IMR-90 (cell line): Measurements from ENCODE around the gene DHX57. TPM values are rescaled to one million over a fixed set of nuclear protein-coding genes. Genes with fewer than 3 reads are reported as not detected.

Source experiments
- ATAC-seq: fragments of 200-7000 bp; cut with Tn5 transposase; 2 replicates; pipeline ENCODE4 v1.9.1; 2020; ENCODE audit warnings: low read depth, mild to moderate bottlenecking, moderate library complexity
- BruUV-seq: library from RNA; stranded (reverse); fragments of 400-500 nt; replicated peaks from 2 replicates; lab custom pipeline; 2021; lab: Mats Ljungman, UMichigan
- CTCF ChIA-PET: fragments of 300-600 bp; formaldehyde crosslinking; extraction: SDS; loops from one replicate; lab custom pipeline; 2021; ENCODE audit warnings: antibody characterized with exemption; lab: Yijun Ruan, JAX
- POLR2A ChIA-PET: fragments of 300-600 bp; sonication (Branson Sonifier 250); formaldehyde crosslinking; loops from one replicate; lab custom pipeline; 2022; ENCODE audit warnings: antibody characterized with exemption; ENCODE audit not compliant: unreplicated experiment; lab: Charles Lee
- DNase-seq: peaks from one replicate; pipeline ENCODE4 v3.0.0; 2013
- H2AFZ ChIP-seq: replicated peaks from 2 replicates; pipeline ENCODE3; 2013; ENCODE audit warnings: low read length, mild to moderate bottlenecking; ENCODE audit not compliant: poor library complexity
- H2AK5ac ChIP-seq: 2 replicates; pipeline ENCODE4 v1.6.1; 2013; ENCODE audit warnings: low read depth, low read length, inconsistent platforms
- H2AK9ac ChIP-seq: replicated peaks from 2 replicates; pipeline ENCODE3; 2013; ENCODE audit warnings: mild to moderate bottlenecking, low read depth, low read length, moderate library complexity; ENCODE audit not compliant: poor library complexity
- H2BK120ac ChIP-seq: 2 replicates; pipeline ENCODE4 v1.6.1; 2013; ENCODE audit warnings: low read depth, low read length, inconsistent platforms
- H2BK15ac ChIP-seq: 3 replicates; pipeline ENCODE4 v1.6.1; 2013; ENCODE audit warnings: low read depth, low read length, inconsistent platforms
- H2BK20ac ChIP-seq: 2 replicates; pipeline ENCODE4 v1.6.1; 2013; ENCODE audit warnings: low read depth, mild to moderate bottlenecking, inconsistent platforms, low read length, moderate library complexity
- H2BK5ac ChIP-seq: 2 replicates; pipeline ENCODE4 v1.6.1; 2013; ENCODE audit warnings: mild to moderate bottlenecking, low read depth, low read length, inconsistent platforms; ENCODE audit not compliant: poor library complexity, severe bottlenecking
- H3K14ac ChIP-seq: replicated peaks from 2 replicates; pipeline ENCODE4 v1.6.1; 2013; ENCODE audit warnings: low read depth, low read length, inconsistent platforms
- H3K18ac ChIP-seq: 2 replicates; pipeline ENCODE4 v1.6.1; 2013; ENCODE audit warnings: low read depth, low read length, control low read depth
- H3K23ac ChIP-seq: 2 replicates; pipeline ENCODE4 v1.6.1; 2013; ENCODE audit warnings: low read depth, low read length, inconsistent platforms
- H3K27ac ChIP-seq: 2 replicates; pipeline ENCODE4 v1.5.1; 2013; ENCODE audit warnings: mild to moderate bottlenecking, control low read depth, low read length; ENCODE audit not compliant: insufficient read depth
- H3K27me3 ChIP-seq: 2 replicates; pipeline ENCODE4 v1.6.1; 2013; ENCODE audit warnings: low read length; ENCODE audit not compliant: control insufficient read depth, insufficient read depth
- H3K36me3 ChIP-seq: 2 replicates; pipeline ENCODE4 v1.6.1; 2013; ENCODE audit warnings: low read length, mixed read lengths; ENCODE audit not compliant: control insufficient read depth, insufficient read depth
- H3K4ac ChIP-seq: 2 replicates; pipeline ENCODE4 v1.6.1; 2013; ENCODE audit warnings: low read depth, low read length, inconsistent platforms
- H3K4me1 ChIP-seq: 2 replicates; pipeline ENCODE4 v1.6.1; 2013; ENCODE audit warnings: low read length, mixed read lengths; ENCODE audit not compliant: control insufficient read depth, insufficient read depth
- H3K4me2 ChIP-seq: 2 replicates; pipeline ENCODE4 v1.6.1; 2013; ENCODE audit warnings: low read depth, mild to moderate bottlenecking, control low read depth, low read length, moderate library complexity
- H3K4me3 ChIP-seq: 2 replicates; pipeline ENCODE4 v1.5.1; 2013; ENCODE audit warnings: low read depth, mild to moderate bottlenecking, control low read depth, low read length, moderate library complexity; ENCODE audit not compliant: insufficient read depth
- H3K56ac ChIP-seq: 2 replicates; pipeline ENCODE4 v1.6.1; 2013; ENCODE audit warnings: low read length, inconsistent platforms; ENCODE audit not compliant: insufficient read depth; ENCODE audit errors: extremely low read depth
- H3K79me1 ChIP-seq, 2 experiments: 2 replicates each; pipeline ENCODE4 v1.6.1; 2013; ENCODE audit warnings: low read length in 2 of 2, inconsistent platforms in 1 of 2, low read depth in 1 of 2
- H3K9ac ChIP-seq: 2 replicates; pipeline ENCODE4 v1.6.1; 2013; ENCODE audit warnings: low read depth, low read length, control low read depth
- H3K9me1 ChIP-seq: 2 replicates; pipeline ENCODE4 v1.6.1; 2013; ENCODE audit warnings: low read length, inconsistent platforms; ENCODE audit not compliant: insufficient read depth
- H3K9me3 ChIP-seq: 2 replicates; pipeline ENCODE4 v1.6.1; 2013; ENCODE audit warnings: low read length; ENCODE audit not compliant: control insufficient read depth, insufficient read depth
- H4K20me1 ChIP-seq: 2 replicates; pipeline ENCODE4 v1.6.1; 2013; ENCODE audit warnings: low read length, inconsistent platforms; ENCODE audit not compliant: insufficient read depth
- H4K5ac ChIP-seq: 2 replicates; pipeline ENCODE4 v1.6.1; 2013; ENCODE audit warnings: mild to moderate bottlenecking, low read depth, low read length, control low read depth
- H4K8ac ChIP-seq, 2 experiments: 2 replicates each; pipeline ENCODE4 v1.6.1; 2013; ENCODE audit warnings: low read depth in 2 of 2, low read length in 2 of 2, control low read depth in 1 of 2, inconsistent platforms in 1 of 2
- H4K91ac ChIP-seq: 2 replicates; pipeline ENCODE4 v1.6.1; 2013; ENCODE audit warnings: low read depth, low read length, inconsistent platforms; ENCODE audit not compliant: insufficient read depth
- BHLHE40 ChIP-seq: fragments of 150-350 bp; IDR thresholded peaks from 2 replicates; pipeline ENCODE4 v1.6.1; 2016; ENCODE audit warnings: mild to moderate bottlenecking, low read depth, low read length
- CEBPB ChIP-seq: IDR thresholded peaks from 2 replicates; pipeline ENCODE4 v1.6.1; 2012; ENCODE audit warnings: low read depth, low read length, improper control_type of control experiment
- CHD1 ChIP-seq: IDR thresholded peaks from 2 replicates; pipeline ENCODE4 v1.6.1; 2012; ENCODE audit warnings: low read depth, low read length, improper control_type of control experiment
- FOS ChIP-seq: fragments of 150-350 bp; IDR thresholded peaks from 2 replicates; pipeline ENCODE4 v1.6.1; 2016; ENCODE audit warnings: low read depth, low read length
- MAFK ChIP-seq: IDR thresholded peaks from 2 replicates; pipeline ENCODE4 v1.6.1; 2012; ENCODE audit warnings: low read depth, low read length, improper control_type of control experiment
- MAZ ChIP-seq: IDR thresholded peaks from 2 replicates; pipeline ENCODE4 v1.6.1; 2012; ENCODE audit warnings: low read depth, mild to moderate bottlenecking, low read length, improper control_type of control experiment, moderate library complexity, borderline replicate concordance
- MXI1 ChIP-seq: IDR thresholded peaks from 2 replicates; pipeline ENCODE4 v1.6.1; 2012; ENCODE audit warnings: low read depth, mild to moderate bottlenecking, low read length, moderate library complexity, borderline replicate concordance
- NFE2L2 ChIP-seq: fragments of 150-350 bp; IDR thresholded peaks from 2 replicates; pipeline ENCODE4 v1.6.1; 2016; ENCODE audit warnings: low read depth, mild to moderate bottlenecking, low read length
- POLR2A ChIP-seq: IDR thresholded peaks from 2 replicates; pipeline ENCODE4 v1.6.1; 2012; ENCODE audit warnings: mild to moderate bottlenecking, low read depth, low read length
- RAD21 ChIP-seq: IDR thresholded peaks from 2 replicates; pipeline ENCODE4 v1.6.1; 2012; ENCODE audit warnings: low read length, improper control_type of control experiment
- RCOR1 ChIP-seq: IDR thresholded peaks from 2 replicates; pipeline ENCODE4 v1.6.1; 2012; ENCODE audit warnings: mild to moderate bottlenecking, low read length, improper control_type of control experiment; ENCODE audit not compliant: insufficient replicate concordance
- RFX5 ChIP-seq: IDR thresholded peaks from 2 replicates; pipeline ENCODE4 v1.8.0; 2012; ENCODE audit warnings: low read depth, mild to moderate bottlenecking, low read length, moderate library complexity
- SMC3 ChIP-seq: fragments of 150-350 bp; IDR thresholded peaks from 2 replicates; pipeline ENCODE4 v1.6.1; 2016; ENCODE audit warnings: low read depth, mild to moderate bottlenecking, antibody characterized with exemption, low read length, moderate library complexity
- USF2 ChIP-seq: fragments of 150-350 bp; IDR thresholded peaks from 2 replicates; pipeline ENCODE4 v1.6.1; 2017; ENCODE audit warnings: mild to moderate bottlenecking, antibody characterized with exemption, low read length, low read depth
- WGBS, 2 experiments: methylation state at CpG; one replicate each; pipeline versions ENCODE4 v1.1.5 to v1.1.7; 2013; ENCODE audit warnings: missing lambda C conversion rate in 2 of 2; ENCODE audit not compliant: insufficient read length in 1 of 2; ENCODE audit errors: extremely low coverage in 2 of 2; 5-methylcytosine and 5-hydroxymethylcytosine counted together
- dilution Hi-C: fragments of 300-500 bp; cut with HindIII; formaldehyde crosslinking; loops from one replicate; pipeline ENCODE4 v1.14.3; 2018; ENCODE audit warnings: low sequenced_read_pairs; ENCODE audit not compliant: unreplicated experiment
- in situ Hi-C: fragments of 300-500 bp; cut with MboI; formaldehyde crosslinking; loops from 3 replicates; pipeline ENCODE4 v1.14.3; 2019; ENCODE audit warnings: low sequenced_read_pairs, inconsistent platforms, mixed read lengths
- intact Hi-C: fragments of 100-400 bp; cut with micrococcal nuclease; formaldehyde crosslinking; loops from 2 replicates; pipeline ENCODE4 v1.10.0; 2022
- polyA plus RNA-seq, 3 experiments: library from polyadenylated mRNA; depleted of rRNA; stranded (reverse); fragments of >200 nt; gene quantifications; 2 replicates each; pipeline ENCODE4 v1.2.3, GENCODE V29; 2012; ENCODE audit warnings: low replicate concordance in 1 of 3
- total RNA-seq: library from RNA; depleted of rRNA; stranded (reverse); fragments of >200 nt; gene quantifications from 2 replicates; pipeline ENCODE4 v1.2.3, GENCODE V29; 2012
- TF ChIP-seq, protein P1 (sequence below): fragments of 150-350 bp; IDR thresholded peaks from 2 replicates; pipeline ENCODE4 v1.6.1; 2016; ENCODE audit warnings: low read depth, mild to moderate bottlenecking, low read length, moderate library complexity, borderline replicate concordance
- TF ChIP-seq, protein P2 (sequence below): conservative IDR thresholded peaks from 2 replicates; pipeline ENCODE4 v1.5.1; 2012; ENCODE audit warnings: mild to moderate bottlenecking, low read depth, low read length, improper control_type of control experiment

DHX57 gene
- total and polyA plus RNA-seq, 2 of the 4 experiments (the other 2 are of a cell fraction): 9.5 to 24.4 TPM

DNA sequence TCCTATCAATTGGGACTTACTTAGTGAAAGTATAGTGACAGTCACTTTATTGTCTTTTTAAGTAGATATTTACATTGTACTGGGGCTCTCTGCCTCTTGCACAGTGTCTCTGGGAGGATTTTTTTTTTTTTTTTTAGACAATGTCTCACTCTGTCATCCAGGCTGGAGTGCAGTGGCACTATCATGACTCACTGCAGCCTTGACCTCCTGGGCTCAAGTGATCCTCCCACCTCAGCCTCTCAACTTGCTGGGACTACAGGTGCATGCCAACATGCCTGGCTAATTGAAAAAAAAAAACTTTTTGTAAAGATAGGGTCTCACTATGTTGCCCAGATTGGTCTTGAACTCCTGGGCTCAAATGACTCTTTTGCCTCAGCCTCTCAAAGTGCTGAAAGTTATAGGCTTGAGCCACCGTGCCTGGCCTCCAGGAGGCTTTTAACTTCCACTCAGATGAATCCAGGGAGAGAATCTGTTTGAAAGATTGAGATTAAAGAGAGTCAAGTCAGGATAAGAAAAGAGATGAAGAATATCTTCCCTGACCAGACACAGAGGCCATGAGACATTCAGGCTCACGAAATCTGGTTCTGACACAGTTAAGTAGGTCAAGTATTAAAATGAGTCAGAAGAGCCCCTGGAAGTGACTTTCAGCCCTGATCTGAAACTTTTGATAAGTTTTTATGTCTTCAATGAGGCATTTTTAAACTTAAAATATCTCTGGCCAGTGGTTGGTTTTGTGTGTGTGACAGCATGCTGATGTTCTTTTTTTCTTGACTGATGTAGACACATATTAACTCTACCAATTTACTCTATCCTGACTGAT is 32.2 kb upstream of the DHX57 start:
- no TSS peak for BruUV-seq
- Histone ChIP-seq H2AK5ac (no peak overlapping the region), H3K27me3 (no peaks in the 10 kb centered on the region), H2BK5ac (no peak overlapping the region), H4K8ac (no peak overlapping the region), H3K27ac (no peak overlapping the region), H2AK9ac (no peak overlapping the region), H2BK20ac (no peak overlapping the region), H4K20me1 (no peaks in the 10 kb centered on the region), H2BK15ac (no peak overlapping the region), H3K9ac (no peak overlapping the region), H4K5ac (no peak overlapping the region), H3K36me3 (no peaks in the 10 kb centered on the region), H3K4me2 (no peak overlapping the region), H3K79me1 (no peaks in the 10 kb centered on the region), H3K4me3 (no peak overlapping the region), H3K9me3 (no peaks in the 10 kb centered on the region), H3K14ac (no peak overlapping the region), H3K56ac (no peak overlapping the region), H2BK120ac (no peak overlapping the region), H3K23ac (no peak overlapping the region), H3K4me1 (no peaks in the 10 kb centered on the region), H4K91ac (no peak overlapping the region), H3K9me1 (no peaks in the 10 kb centered on the region), H2AFZ (no peak overlapping the region), H3K18ac (no peak overlapping the region), H3K4ac (no peak overlapping the region)
- TF ChIP-seq USF2 (no peak), SMC3 (no peak), NFE2L2 (no peak), CEBPB (no peak), RFX5 (no peak), MAFK (no peak), BHLHE40 (no peak), FOS (no peak), POLR2A (no peak), MAZ (no peak), CHD1 (no peak), RAD21 (no peak), RCOR1 (no peak), MXI1 (no peak)
- TF ChIP-seq, protein P1, sequence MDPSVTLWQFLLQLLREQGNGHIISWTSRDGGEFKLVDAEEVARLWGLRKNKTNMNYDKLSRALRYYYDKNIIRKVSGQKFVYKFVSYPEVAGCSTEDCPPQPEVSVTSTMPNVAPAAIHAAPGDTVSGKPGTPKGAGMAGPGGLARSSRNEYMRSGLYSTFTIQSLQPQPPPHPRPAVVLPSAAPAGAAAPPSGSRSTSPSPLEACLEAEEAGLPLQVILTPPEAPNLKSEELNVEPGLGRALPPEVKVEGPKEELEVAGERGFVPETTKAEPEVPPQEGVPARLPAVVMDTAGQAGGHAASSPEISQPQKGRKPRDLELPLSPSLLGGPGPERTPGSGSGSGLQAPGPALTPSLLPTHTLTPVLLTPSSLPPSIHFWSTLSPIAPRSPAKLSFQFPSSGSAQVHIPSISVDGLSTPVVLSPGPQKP: no peak
- TF ChIP-seq, protein P2, sequence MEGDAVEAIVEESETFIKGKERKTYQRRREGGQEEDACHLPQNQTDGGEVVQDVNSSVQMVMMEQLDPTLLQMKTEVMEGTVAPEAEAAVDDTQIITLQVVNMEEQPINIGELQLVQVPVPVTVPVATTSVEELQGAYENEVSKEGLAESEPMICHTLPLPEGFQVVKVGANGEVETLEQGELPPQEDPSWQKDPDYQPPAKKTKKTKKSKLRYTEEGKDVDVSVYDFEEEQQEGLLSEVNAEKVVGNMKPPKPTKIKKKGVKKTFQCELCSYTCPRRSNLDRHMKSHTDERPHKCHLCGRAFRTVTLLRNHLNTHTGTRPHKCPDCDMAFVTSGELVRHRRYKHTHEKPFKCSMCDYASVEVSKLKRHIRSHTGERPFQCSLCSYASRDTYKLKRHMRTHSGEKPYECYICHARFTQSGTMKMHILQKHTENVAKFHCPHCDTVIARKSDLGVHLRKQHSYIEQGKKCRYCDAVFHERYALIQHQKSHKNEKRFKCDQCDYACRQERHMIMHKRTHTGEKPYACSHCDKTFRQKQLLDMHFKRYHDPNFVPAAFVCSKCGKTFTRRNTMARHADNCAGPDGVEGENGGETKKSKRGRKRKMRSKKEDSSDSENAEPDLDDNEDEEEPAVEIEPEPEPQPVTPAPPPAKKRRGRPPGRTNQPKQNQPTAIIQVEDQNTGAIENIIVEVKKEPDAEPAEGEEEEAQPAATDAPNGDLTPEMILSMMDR: no peak
- CTCF ChIA-PET: no interaction called here
- intact Hi-C loops: no loop called here
- in situ Hi-C loops: no loop called here
- dilution Hi-C loops: no loop called here
- ATAC-seq (no peak), DNase-seq (no peak)
- POLR2A ChIA-PET: no interaction called here
- 100% methylated on average over 1 of the region's 2 CpGs; no CpG with 5 or more reads in 1 of the 2 experiments for whole genome bisulfite sequencing, 2 experiments
